SJCRH30 (cell line): ENCODE data around the gene UBN1. TPM values are rescaled to one million over a fixed set of nuclear protein-coding genes. Genes with fewer than 3 reads are reported as not detected.

ENCODE experiments used
- DNase-seq, 2 experiments: peaks; one replicate each; pipeline ENCODE4 v3.0.0-alpha.2; 2015 to 2020
- H3K27ac ChIP-seq: fragments of 250-450 bp; sonication (Bioruptor Pico); 2 replicates; pipeline ENCODE4 v1.5.1; 2020; ENCODE audit warnings: mild to moderate bottlenecking, moderate library complexity
- H3K27me3 ChIP-seq: fragments of 250-450 bp; sonication (Bioruptor Pico); 2 replicates; pipeline ENCODE4 v1.5.1; 2020; ENCODE audit warnings: mild to moderate bottlenecking, moderate library complexity
- H3K36me3 ChIP-seq: fragments of 250-450 bp; sonication (Bioruptor Pico); 2 replicates; pipeline ENCODE4 v1.5.1; 2020; ENCODE audit warnings: mild to moderate bottlenecking, moderate library complexity
- H3K4me1 ChIP-seq: fragments of 250-450 bp; sonication (Bioruptor Pico); 2 replicates; pipeline ENCODE4 v1.5.1; 2020; ENCODE audit warnings: mild to moderate bottlenecking, moderate library complexity
- H3K4me3 ChIP-seq: fragments of 250-450 bp; sonication (Bioruptor Pico); 2 replicates; pipeline ENCODE4 v1.5.1; 2020; ENCODE audit warnings: mild to moderate bottlenecking, moderate library complexity
- H3K9me3 ChIP-seq: fragments of 250-450 bp; sonication (Bioruptor Pico); replicated peaks from 2 replicates; pipeline ENCODE4 v1.5.1; 2020; ENCODE audit warnings: mild to moderate bottlenecking, moderate library complexity
- total RNA-seq: library from RNA; depleted of rRNA; stranded (reverse); fragments of >200 nt; shearing (Covaris generic); gene quantifications from 2 replicates; pipeline ENCODE4 v1.2.3, GENCODE V29; 2014; rRNA removed

Gene UBN1, protein sequence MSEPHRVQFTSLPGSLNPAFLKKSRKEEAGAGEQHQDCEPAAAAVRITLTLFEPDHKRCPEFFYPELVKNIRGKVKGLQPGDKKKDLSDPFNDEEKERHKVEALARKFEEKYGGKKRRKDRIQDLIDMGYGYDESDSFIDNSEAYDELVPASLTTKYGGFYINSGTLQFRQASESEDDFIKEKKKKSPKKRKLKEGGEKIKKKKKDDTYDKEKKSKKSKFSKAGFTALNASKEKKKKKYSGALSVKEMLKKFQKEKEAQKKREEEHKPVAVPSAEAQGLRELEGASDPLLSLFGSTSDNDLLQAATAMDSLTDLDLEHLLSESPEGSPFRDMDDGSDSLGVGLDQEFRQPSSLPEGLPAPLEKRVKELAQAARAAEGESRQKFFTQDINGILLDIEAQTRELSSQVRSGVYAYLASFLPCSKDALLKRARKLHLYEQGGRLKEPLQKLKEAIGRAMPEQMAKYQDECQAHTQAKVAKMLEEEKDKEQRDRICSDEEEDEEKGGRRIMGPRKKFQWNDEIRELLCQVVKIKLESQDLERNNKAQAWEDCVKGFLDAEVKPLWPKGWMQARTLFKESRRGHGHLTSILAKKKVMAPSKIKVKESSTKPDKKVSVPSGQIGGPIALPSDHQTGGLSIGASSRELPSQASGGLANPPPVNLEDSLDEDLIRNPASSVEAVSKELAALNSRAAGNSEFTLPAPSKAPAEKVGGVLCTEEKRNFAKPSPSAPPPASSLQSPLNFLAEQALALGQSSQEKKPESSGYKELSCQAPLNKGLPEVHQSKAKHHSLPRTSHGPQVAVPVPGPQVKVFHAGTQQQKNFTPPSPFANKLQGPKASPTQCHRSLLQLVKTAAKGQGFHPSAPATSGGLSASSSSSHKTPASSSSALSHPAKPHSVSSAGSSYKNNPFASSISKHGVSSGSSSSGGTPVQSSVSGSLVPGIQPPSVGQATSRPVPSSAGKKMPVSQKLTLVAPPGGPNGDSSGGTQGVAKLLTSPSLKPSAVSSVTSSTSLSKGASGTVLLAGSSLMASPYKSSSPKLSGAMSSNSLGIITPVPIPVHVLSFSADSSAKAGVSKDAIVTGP (N-terminal part only)
- 27.6 and 28.1 TPM in 2 replicates for total RNA-seq

DNA sequence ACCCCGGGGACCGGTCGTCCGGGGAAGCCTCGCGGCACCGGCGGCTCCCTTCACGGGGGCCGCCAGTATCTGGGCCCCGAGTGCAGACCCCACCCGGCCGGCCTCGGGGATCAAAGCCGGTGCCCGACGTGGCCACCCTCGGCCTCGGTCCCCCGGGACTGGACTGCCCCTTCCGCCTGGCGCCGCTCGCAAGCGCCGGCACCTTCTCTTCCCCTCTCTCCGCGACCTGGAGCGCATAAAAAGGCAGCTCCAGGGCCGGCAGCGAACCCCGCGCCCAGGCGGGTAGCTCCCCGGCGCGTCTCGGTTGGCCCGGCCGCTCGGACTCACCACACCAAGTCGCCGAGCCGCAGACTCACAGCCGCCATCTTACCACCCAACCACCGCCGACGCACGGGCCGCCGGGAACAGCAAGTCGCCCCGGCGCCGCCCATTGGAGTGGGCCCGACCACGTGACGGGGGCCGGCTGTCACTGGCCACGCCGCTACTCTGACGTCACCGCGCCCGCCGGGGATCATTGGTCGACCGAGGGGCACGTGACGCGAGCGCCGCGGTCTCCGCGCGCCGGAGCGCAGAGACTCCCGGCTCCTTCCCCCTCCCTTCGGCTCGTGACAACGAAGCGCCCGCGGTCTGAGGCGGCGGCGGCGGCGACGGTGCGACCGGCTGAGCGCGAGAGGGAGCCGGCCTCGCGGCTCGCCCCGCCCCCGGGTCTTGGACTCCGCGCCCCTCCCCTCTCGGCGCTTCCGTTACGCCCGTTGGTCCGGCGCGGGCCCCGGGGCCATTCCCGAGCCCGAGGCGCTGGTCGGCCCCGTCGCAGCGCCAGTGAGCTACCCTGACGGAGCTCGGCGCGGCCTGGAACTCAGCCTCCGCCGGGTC lies at the start of gene UBN1, which contains the start of gene GLYR1:
TSS of gene UBN1 (plus strand) at position 581 of the 873 bp plus-strand sequence. CDS start 5,437 bp downstream, outside the sequence.
TSS of gene GLYR1 (minus strand) at position 388 of the 873 bp plus-strand sequence. CDS start at position 365, 23 bp downstream.
- H3K36me3 ChIP-seq, result peaks cover 27% of the 10 kb centered on the region
- H3K27me3 ChIP-seq, result no peaks in the 10 kb centered on the region
- DNase-seq, result peak; percentile 97 to 98
- peaks cover 14% of the 10 kb centered on the region for H3K4me1 ChIP-seq
- no peaks in the 10 kb centered on the region for H3K9me3 ChIP-seq
- peak within 1 kb of the TSS; percentile 77 for H3K27ac ChIP-seq
- H3K4me3 ChIP-seq, result peak within 1 kb of the TSS; percentile 99

DNA sequence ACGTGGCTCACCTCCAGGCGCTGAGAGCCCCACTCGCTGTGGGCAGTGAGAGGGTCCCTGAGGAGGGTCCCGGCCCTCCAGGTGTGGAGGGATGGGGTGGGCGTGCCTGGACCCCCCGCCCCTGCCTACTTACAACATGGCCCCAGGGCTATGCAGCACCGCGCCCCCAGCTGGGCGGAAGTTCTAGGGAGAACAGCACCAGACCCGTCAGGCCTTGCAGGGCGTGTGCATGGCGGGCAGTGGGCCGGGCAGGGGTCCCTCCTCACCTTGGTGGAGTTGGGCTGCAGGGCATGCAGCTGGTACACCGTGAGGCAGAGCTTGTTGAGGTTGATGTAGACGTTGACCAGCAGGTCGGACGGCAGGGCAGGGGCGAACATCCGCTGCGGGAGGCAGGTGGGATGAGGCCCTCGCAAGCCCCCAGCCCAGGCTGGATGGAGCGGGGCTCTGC lies 49.5 kb upstream of the UBN1 start:
- no peak overlapping the region for H3K27ac ChIP-seq
- no peak overlapping the region for H3K4me3 ChIP-seq
- no peaks in the 10 kb centered on the region for H3K27me3 ChIP-seq
- H3K4me1 ChIP-seq, result peaks cover 12% of the 10 kb centered on the region
- no peaks in the 10 kb centered on the region for H3K36me3 ChIP-seq
- no peak for DNase-seq
- H3K9me3 ChIP-seq, result no peaks in the 10 kb centered on the region

DNA sequence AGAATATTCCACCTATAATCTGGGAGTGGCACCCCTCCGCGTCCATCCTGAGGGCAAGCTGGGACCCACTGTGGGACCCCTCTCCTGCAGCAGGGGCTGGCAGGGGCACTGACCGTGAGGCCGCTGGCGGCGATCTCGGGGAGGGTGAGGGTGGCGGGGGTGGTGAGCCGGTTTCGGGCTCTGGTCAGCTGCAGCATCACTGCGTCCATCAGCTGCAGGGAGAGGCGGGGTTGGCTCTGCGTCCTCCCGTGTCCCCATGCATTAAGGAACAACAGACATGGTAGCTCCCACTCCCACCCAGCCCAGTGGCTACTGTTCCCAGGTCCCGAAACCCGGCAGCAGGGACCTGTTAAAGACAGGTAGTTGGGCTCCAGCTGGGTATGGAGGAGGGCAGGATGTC lies 48.8 kb upstream of the UBN1 start:
- DNase-seq, result no peak
- H3K9me3 ChIP-seq, result no peaks in the 10 kb centered on the region
- no peaks in the 10 kb centered on the region for H3K27me3 ChIP-seq
- no peaks in the 10 kb centered on the region for H3K36me3 ChIP-seq
- H3K27ac ChIP-seq, result no peak overlapping the region
- peaks cover 16% of the 10 kb centered on the region for H3K4me1 ChIP-seq
- H3K4me3 ChIP-seq, result no peak overlapping the region

DNA sequence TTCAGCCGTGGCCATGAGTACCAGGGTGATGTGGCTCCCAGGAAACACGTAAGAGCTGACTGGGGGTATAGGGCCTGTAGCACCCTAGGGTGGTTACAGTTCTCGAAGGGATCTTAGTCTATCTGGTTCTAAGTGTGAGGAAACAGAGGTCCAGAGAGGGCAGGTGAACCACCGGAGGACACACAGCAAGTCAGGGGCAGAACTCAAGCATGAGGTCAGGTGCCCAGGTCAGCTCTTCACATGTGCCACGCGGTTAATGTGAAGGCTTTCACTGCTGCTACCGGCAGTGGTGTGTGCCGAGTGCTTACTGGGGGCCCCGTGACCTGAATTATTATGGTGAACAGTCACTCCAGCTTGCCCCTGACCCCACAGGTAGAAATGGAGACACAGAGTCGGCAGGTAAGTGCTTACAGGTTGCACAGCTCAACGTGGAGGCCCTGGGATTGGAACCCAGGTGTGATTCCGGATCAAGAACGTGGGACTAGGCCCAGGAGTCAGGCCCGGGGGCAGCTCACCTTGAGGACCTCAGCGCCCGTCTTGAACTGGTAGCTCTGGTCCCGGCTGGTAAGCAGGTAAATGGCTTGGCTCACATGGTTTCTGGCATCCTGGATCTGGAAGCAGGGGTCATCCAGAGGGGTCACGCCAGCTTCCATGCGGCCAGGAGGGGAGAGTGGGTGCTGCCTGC lies 48.0 kb upstream of the UBN1 start:
- H3K27ac ChIP-seq, result peak overlapping the region; percentile 54
- H3K27me3 ChIP-seq, result no peaks in the 10 kb centered on the region
- no peaks in the 10 kb centered on the region for H3K36me3 ChIP-seq
- H3K4me1 ChIP-seq, result peaks cover 16% of the 10 kb centered on the region
- H3K9me3 ChIP-seq, result no peaks in the 10 kb centered on the region
- DNase-seq, result no peak
- no peak overlapping the region for H3K4me3 ChIP-seq

DNA sequence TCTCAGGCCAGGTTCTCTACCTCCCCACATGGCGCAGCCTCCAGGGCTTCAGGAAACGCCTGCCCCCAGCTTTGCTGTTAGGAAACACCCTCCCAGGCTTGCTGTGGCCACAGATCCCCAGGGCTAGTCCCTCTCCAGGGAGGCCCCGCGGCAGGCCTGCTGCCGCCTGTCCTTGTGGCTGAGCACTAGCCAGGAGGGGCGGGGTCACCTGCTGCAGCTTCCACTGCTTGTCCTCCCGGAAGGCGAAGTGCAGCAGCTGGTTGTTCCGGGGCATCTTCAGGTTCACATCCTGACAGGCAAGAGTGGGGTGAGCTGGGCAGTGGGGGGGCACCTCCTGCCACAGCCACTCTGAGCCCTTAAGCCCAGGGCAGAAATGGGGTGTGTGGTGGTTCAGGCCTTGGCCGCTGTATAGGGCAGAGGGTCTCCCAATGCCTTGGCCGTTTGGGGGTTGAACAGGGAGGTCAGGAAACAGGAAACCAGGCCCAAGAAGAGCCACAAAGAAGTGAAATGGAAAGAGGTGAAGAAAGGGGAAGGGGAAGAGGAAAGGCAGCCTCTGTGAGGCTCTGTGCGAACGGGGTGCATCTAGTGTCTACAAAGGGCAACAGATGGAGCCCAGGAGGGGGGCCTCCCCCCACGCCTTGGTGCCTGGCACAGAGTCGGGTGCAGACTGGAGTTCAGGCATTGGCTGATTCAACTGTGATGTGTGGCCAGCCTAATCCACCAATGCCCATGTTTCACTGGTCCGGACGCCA lies 46.8 kb upstream of the UBN1 start:
- Histone ChIP-seq H3K36me3 (peaks cover 7% of the 10 kb centered on the region; the same call in 1 of the 2 replicates), H3K27ac (peak overlapping the region; percentile 54), H3K9me3 (no peaks in the 10 kb centered on the region), H3K27me3 (no peaks in the 10 kb centered on the region), H3K4me3 (peak overlapping the region; percentile 93), H3K4me1 (peaks cover 16% of the 10 kb centered on the region)
- peak; percentile 92 to 94 for DNase-seq

DNA sequence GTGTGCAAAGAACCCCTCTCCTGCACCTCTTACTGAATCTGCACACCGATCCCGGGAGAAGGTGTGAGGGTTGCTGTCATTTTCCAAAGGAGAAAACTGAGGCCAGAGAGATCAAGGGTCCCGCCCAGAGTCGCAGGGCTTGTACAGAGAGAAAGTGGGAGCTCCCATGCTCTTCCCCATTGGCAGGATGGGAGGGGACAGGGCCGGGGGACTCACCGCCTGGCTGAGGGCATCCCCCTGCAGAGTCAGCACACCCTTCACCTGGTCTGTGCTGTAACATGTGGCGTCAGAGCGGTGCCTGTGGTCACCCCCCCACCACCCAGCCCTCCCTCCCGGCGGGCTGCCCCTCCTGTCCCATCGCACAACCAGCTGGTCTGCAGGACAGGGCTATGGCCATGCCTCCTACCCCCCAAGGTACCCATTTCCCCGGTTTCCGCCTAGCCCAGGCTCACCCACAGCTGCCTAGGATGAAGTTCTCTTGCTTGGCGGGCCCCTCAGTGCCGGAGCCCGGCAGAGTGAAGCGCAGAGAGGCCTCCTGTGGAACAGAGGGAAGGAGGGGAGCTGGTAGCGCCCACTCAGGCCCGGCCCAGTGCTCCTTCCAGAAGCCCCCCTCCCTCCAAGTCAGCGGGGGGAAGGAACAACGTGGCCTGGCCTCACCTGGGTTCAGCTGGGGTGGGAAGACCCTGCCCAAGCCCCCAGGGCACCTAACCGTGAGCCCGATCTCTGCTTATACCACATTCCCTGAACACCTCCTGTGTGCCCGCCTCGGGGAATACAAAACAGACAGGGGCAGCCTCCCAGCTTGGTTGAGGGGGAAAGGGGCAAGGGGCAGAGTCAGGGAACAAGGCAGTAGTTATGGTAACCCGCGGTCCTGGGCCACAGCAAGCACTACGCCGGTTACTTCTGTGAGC lies 46.0 kb upstream of the UBN1 start:
- DNase-seq, result no peak
- peak overlapping the region; percentile 54; the same call in 1 of the 2 replicates for H3K27ac ChIP-seq
- no peaks in the 10 kb centered on the region for H3K27me3 ChIP-seq
- H3K4me3 ChIP-seq, result peak overlapping the region; percentile 93
- peaks cover 7% of the 10 kb centered on the region; the same call in 1 of the 2 replicates for H3K36me3 ChIP-seq
- H3K4me1 ChIP-seq, result peaks cover 16% of the 10 kb centered on the region
- no peaks in the 10 kb centered on the region for H3K9me3 ChIP-seq

DNA sequence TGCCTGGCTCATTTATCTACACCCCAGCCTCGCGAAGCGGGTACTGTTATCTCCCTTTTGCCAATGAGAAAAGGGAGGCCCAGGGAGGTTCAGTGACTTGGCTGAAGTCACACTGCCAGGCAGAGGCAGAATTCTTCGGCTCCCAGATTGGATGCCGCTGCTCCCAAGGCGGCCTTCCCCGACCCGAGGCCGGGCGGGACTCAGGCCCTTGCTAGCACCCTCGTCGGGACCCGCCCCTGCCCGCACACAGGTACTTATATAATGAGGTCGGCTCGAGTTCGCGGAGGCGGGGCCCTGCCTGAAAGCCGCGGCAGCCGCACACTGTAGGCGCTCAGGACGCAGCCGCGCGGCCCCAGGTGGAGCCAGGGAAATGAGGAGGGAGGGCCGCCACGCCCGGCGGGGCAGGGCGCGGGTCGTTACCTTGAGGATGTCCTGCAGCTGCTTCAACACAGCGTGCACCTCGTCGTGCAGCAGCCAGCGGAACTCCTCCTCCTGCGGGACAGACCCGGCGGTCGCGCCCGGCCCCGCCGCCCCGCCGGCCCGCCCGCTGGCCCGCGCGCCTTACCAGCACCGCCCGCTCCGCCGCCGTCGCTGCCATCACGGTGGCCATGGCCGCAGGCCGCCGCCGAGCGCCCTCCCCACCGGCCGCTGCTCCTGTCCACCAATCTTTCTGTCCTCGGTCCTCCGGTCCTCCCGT lies 45.2 kb upstream of the UBN1 start, which contains the start of gene ROGDI:
TSS of gene ROGDI (minus strand) at position 672 of the 697 bp plus-strand sequence. CDS start at position 610, 62 bp downstream.
- Histone ChIP-seq H3K27ac (peak within 1 kb of the TSS; percentile 71), H3K4me1 (peaks cover 16% of the 10 kb centered on the region), H3K4me3 (peak within 1 kb of the TSS; percentile 93), H3K27me3 (no peaks in the 10 kb centered on the region), H3K9me3 (no peaks in the 10 kb centered on the region), H3K36me3 (peaks cover 7% of the 10 kb centered on the region; the same call in 1 of the 2 replicates)
- peak; percentile 57 to 59 for DNase-seq

DNA sequence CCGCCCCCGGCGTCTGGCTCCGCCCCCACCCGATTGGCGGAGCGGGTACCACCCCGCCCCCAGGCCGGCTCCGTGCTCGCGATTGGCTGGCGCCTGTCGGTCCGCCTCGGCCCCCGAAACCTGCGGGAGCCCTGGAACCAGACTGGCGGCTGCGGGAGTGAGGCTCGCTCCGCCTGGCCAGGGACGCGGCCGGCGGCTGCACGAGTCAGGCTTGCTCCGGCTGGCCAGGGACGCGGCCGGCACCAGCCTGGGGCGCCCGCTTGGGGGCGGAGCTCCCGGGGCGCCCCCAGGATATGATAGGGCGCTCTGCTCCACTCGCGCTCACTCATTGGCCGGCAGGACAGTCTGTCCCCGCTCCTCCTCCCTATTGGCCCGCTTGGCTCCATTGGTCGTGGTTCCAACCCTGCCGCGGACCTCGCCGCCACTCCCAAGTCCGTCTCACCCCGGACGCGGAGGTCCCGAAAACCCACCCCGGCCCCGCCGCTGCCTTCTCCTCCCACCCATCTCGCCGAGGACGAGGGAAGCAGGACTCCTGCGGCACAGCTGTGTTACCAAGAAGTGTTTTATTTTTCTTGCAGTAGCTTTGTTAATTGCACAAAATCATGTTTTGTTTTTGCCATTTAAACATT lies 44.5 kb upstream of the UBN1 start:
- peak; percentile 91 to 93 for DNase-seq
- no peaks in the 10 kb centered on the region for H3K9me3 ChIP-seq
- no peaks in the 10 kb centered on the region for H3K27me3 ChIP-seq
- H3K4me1 ChIP-seq, result peaks cover 16% of the 10 kb centered on the region
- H3K27ac ChIP-seq, result peak overlapping the region; percentile 71
- peaks cover 10% of the 10 kb centered on the region; the same call in 1 of the 2 replicates for H3K36me3 ChIP-seq
- peak overlapping the region; percentile 93 for H3K4me3 ChIP-seq

DNA sequence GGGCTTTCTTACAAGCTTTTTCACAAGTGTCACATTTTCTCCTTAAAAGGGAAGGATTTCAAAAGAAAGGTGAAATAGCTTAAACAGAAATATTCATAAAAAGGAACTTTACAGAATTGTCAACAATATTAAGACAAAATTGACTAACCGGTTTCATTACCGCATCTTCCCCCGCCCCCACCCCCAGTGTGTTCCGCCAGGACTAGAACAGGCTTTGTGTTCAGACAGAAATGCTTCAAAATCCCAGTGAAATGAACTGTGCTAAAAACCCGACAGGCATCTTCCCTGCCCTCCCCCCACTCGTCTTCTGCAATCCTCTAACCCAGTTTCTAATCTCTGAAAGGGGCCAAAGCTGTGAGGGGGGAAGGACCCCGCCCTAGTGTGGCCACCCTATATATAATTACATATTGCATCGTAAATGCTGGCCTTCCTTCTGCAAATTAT lies 43.9 kb upstream of the UBN1 start:
- no peak for DNase-seq
- Histone ChIP-seq H3K36me3 (peaks cover 15% of the 10 kb centered on the region; the same call in 1 of the 2 replicates), H3K27ac (peak overlapping the region; percentile 71; the same call in 1 of the 2 replicates), H3K4me3 (peak overlapping the region; percentile 93), H3K4me1 (peaks cover 16% of the 10 kb centered on the region), H3K9me3 (no peaks in the 10 kb centered on the region), H3K27me3 (no peaks in the 10 kb centered on the region)

DNA sequence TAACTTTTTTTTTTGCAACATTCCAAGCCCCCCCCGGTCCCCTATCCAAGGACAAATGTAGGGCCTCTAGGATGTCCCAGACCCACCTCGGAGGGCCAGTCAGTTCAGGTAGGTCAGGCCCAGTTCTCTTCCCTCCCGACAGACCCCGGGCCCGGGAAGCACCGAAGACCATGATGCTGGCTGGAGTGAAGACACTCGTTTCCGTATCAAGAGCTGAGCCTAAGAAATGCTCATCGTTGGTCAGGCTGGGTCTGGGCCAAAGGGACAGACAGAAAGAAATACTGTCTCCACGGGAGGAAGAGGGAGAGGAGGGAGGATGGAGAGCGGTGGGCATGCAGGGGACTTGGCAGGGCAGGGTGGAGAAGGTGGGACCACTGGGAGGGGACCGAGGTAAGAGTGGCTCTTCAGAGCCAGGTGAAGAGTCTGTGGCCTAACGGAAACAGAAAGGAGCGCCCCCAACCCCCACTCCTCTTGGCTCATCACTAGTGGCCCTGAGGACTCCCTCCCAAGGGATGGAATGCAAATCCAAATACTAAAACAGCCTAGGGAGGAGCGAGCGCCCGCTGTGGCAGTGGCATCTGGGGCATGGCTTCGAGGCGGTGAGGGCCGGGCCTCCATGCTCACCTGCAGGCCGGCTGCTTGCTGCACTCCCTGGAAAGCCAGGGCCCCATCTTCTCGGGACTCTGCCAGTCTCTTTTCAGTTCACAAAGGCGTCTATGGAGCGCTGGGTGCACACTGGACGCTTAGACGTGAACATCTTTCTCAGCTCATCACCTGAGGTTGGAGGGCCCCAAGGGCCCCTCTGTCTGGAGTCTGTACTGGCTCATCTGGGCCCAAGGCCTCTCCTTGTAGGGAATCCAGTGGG lies 43.2 kb upstream of the UBN1 start:
- no peak for DNase-seq
- Histone ChIP-seq H3K27ac (no peak overlapping the region), H3K4me1 (peaks cover 16% of the 10 kb centered on the region), H3K9me3 (no peaks in the 10 kb centered on the region), H3K27me3 (no peaks in the 10 kb centered on the region), H3K36me3 (peaks cover 17% of the 10 kb centered on the region; the same call in 1 of the 2 replicates), H3K4me3 (no peak overlapping the region)
